EH (cell line): ENCODE data around the gene NPIPA1.
"Not testable (repeated sequence)": the region's sequence is repeated elsewhere in the genome, so short reads cannot be mapped to it uniquely, and the experiment has no call there.

Experiments
- DNase-seq: peaks from one replicate; pipeline ENCODE4 v3.0.0-alpha.2; 2015; ENCODE audit warnings: low read depth

Gene NPIPA1

GRCh38 chr16:14976971-14977736, 39.9 kb downstream of the NPIPA1 start:
- peak; percentile 16 for DNase-seq

- DNase-seq = not testable (repeated sequence)
Observed at GRCh38 chr16:14978281-14978680, 41.0 kb downstream of the NPIPA1 start.

GRCh38 chr16:14978908-14979307, 41.7 kb downstream of the NPIPA1 start:
- DNase-seq = not testable (repeated sequence)

GRCh38 chr16:14981234-14981633, 44.0 kb downstream of the NPIPA1 start:
- not testable (repeated sequence) for DNase-seq

GRCh38 chr16:14982521-14982920, 45.3 kb downstream of the NPIPA1 start:
- peak; percentile 19 for DNase-seq

GRCh38 chr16:14988092-14988491, 50.8 kb downstream of the NPIPA1 start:
- not testable (repeated sequence) for DNase-seq

GRCh38 chr16:14988661-14989191, 51.5 kb downstream of the NPIPA1 start:
- DNase-seq = not testable (repeated sequence)

GRCh38 chr16:14989291-14990281, 52.3 kb downstream of the NPIPA1 start:
- not testable (repeated sequence) for DNase-seq

GRCh38 chr16:14993277-14994151, 56.3 kb downstream of the NPIPA1 start:
- DNase-seq = not testable (repeated sequence)

GRCh38 chr16:14996702-14997101, 59.5 kb downstream of the NPIPA1 start:
- peak; percentile 60 for DNase-seq

GRCh38 chr16:14998300-14998699, 61.1 kb downstream of the NPIPA1 start:
- not testable (repeated sequence) for DNase-seq

GRCh38 chr16:14999845-15000244, 62.6 kb downstream of the NPIPA1 start:
- not testable (repeated sequence) for DNase-seq
